SH-SY5Y (cell line): ENCODE data around the gene RPS19BP1.

ENCODE experiments used
- GATA2 ChIP-seq: IDR thresholded peaks from 2 replicates; pipeline ENCODE4 v1.6.1; 2011; ENCODE audit warnings: mild to moderate bottlenecking, low read depth, low read length
- GATA3 ChIP-seq: IDR thresholded peaks from 2 replicates; pipeline ENCODE4 v1.6.1; 2011; ENCODE audit warnings: low read depth, mild to moderate bottlenecking, low read length, moderate library complexity

DNA sequence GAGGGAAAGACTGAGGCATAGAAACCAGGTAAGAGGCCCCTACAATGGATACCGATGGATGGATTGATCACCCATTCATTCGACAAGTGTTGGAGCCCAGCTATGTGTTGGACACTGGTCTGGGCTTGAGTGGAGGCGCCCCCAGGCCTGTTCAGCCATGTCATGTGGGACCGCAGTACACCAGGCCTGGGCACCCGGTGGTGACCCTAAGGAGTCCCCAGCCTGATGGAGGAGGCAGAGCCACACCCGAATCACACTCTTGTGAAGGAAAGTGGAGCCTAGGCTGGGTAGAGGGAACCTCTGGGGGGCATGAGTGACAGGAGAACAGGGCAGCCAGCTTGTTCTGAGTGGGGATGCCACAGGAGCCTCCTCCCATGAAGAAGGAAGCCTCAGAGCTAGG lies 48.2 kb upstream of the RPS19BP1 start:
- no peak for TF ChIP-seq GATA2
- no peak for TF ChIP-seq GATA3
